ENCODE data around the gene FLRT1.

The FLRT1 gene

GRCh38 chr11:64025205-64025604 lies 10.5 kb upstream of the FLRT1 start:
- DNase-seq (ENCODE audit: low read depth, low spot score) = peak; percentile 60

- DNase-seq (ENCODE audit: low read depth, low spot score) = no peak
These were observed 9.0 kb upstream of the FLRT1 start for GRCh38 chr11:64026575-64027205.

GRCh38 chr11:64027651-64028397 lies 7.9 kb upstream of the FLRT1 start:
- no peak for DNase-seq (ENCODE audit: low read depth, low spot score)

GRCh38 chr11:64028398-64029115 lies 7.2 kb upstream of the FLRT1 start:
- peak; percentile 68 for DNase-seq (ENCODE audit: low read depth, low spot score)

GRCh38 chr11:64029773-64030172 lies 6.0 kb upstream of the FLRT1 start:
- no peak for DNase-seq (ENCODE audit: low read depth, low spot score)

GRCh38 chr11:64031001-64031400 lies 4.7 kb upstream of the FLRT1 start:
- DNase-seq (ENCODE audit: low read depth, low spot score) = no peak

GRCh38 chr11:64032050-64032449 lies 3.7 kb upstream of the FLRT1 start:
- no peak for DNase-seq (ENCODE audit: low read depth, low spot score)

- no peak for DNase-seq (ENCODE audit: low read depth, low spot score)
These were observed 1.3 kb upstream of the FLRT1 start for GRCh38 chr11:64034411-64034811.

GRCh38 chr11:64035081-64035524 lies 628 bp upstream of the FLRT1 start:
- no peak for DNase-seq (ENCODE audit: low read depth, low spot score)

- no peak for DNase-seq (ENCODE audit: low read depth, low spot score)
These were observed 626 bp downstream of the FLRT1 start for GRCh38 chr11:64036087-64037026.

GRCh38 chr11:64037027-64037634 lies 1.4 kb downstream of the FLRT1 start:
- no peak for DNase-seq (ENCODE audit: low read depth, low spot score)

- DNase-seq (ENCODE audit: low read depth, low spot score) = no peak
These were observed 2.8 kb downstream of the FLRT1 start for GRCh38 chr11:64038500-64038899.

- DNase-seq (ENCODE audit: low read depth, low spot score) = no peak
These were observed 3.4 kb downstream of the FLRT1 start for GRCh38 chr11:64039012-64039665.

GRCh38 chr11:64040684-64041322 lies 5.1 kb downstream of the FLRT1 start:
- no peak for DNase-seq (ENCODE audit: low read depth, low spot score)

- no peak for DNase-seq (ENCODE audit: low read depth, low spot score)
These were observed 6.1 kb downstream of the FLRT1 start for GRCh38 chr11:64041846-64042245.

GRCh38 chr11:64042301-64042700 lies 6.6 kb downstream of the FLRT1 start:
- DNase-seq (ENCODE audit: low read depth, low spot score) = no peak

- DNase-seq (ENCODE audit: low read depth, low spot score) = no peak
These were observed 7.8 kb downstream of the FLRT1 start for GRCh38 chr11:64043545-64043944.

- DNase-seq (ENCODE audit: low read depth, low spot score) = no peak
These were observed 9.1 kb downstream of the FLRT1 start for GRCh38 chr11:64044730-64045393.

- DNase-seq (ENCODE audit: low read depth, low spot score) = no peak
These were observed 10.0 kb downstream of the FLRT1 start for GRCh38 chr11:64045700-64046099.
